Duodenal mucosa (tissue), 2 donors: ENCODE measurements around the gene ACADL.

ENCODE experiments used
- H3K27ac ChIP-seq: one replicate; pipeline ENCODE4 v1.7.0; 2013; ENCODE audit warnings: low read depth, low read length
- H3K27me3 ChIP-seq, 2 donors: one replicate each; pipeline ENCODE4 v1.7.0; 2013; ENCODE audit warnings: low read length in 2 of 2, control low read depth in 1 of 2; ENCODE audit not compliant: insufficient read depth in 2 of 2, control insufficient read depth in 1 of 2
- H3K36me3 ChIP-seq, 2 donors: one replicate each; pipeline ENCODE4 v1.7.0; 2013; ENCODE audit warnings: low read length in 2 of 2, control low read depth in 1 of 2; ENCODE audit not compliant: insufficient read depth in 2 of 2, control insufficient read depth in 1 of 2
- H3K4me1 ChIP-seq, 2 donors: one replicate each; pipeline ENCODE4 v1.7.0; 2013; ENCODE audit warnings: low read length in 2 of 2, control low read depth in 1 of 2; ENCODE audit not compliant: insufficient read depth in 2 of 2, control insufficient read depth in 1 of 2
- H3K4me3 ChIP-seq, 2 donors: one replicate each; pipeline ENCODE4 v1.7.0; 2013; ENCODE audit warnings: low read length in 2 of 2, low read depth in 1 of 2
- H3K9ac ChIP-seq, 2 donors: one replicate each; pipeline ENCODE4 v1.7.0; 2013; ENCODE audit warnings: low read length in 2 of 2, low read depth in 1 of 2
- H3K9me3 ChIP-seq, 2 donors: one replicate each; pipeline ENCODE4 v1.7.0; 2013; ENCODE audit warnings: low read length in 2 of 2, control low read depth in 1 of 2; ENCODE audit not compliant: control insufficient read depth in 1 of 2

The ACADL gene

GRCh38 chr2:210224941-210225672 is at the start of gene ACADL:
TSS of gene ACADL (minus strand) at chr2:210225447. CDS start at chr2:210225263, 184 bp downstream.
- peak within 1 kb of the TSS; percentile 32 for H3K27ac ChIP-seq
- no peaks in the 10 kb centered on the region for H3K36me3 ChIP-seq
- H3K9me3 ChIP-seq: no peaks in the 10 kb centered on the region
- H3K9ac ChIP-seq: peak within 1 kb of the TSS in 1 of 2 donors; percentile 25
- H3K27me3 ChIP-seq: peaks cover 27 to 36% of the 10 kb centered on the region in 2 donors
- H3K4me1 ChIP-seq: peaks cover 4 to 9% of the 10 kb centered on the region in 2 donors
- peak within 1 kb of the TSS; percentile 67 to 71 for H3K4me3 ChIP-seq

DNA sequence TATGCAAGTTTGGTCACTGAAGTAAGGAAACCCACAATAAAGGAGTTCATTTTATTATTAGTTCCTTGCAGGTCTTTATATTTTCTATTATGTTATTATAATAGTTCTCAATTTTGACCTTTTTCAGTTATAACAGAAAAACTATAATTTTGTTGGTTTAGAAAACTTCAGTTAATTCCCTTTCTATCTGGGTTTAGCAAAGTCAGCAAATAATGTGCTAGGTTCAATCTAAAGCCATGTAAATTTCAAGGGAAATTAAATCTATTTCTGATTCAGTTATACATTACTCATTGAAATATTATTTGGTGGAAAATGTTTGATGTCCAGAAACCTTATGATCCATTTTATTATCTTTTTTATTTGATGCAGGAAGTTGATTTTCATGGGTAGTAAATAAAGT is 46.1 kb upstream of the ACADL start:
- no peaks in the 10 kb centered on the region for H3K36me3 ChIP-seq

GRCh38 chr2:210269148-210269547 is 43.9 kb upstream of the ACADL start:
- no peak overlapping the region for H3K4me3 ChIP-seq
- H3K27ac ChIP-seq: no peak overlapping the region
- no peak overlapping the region for H3K9ac ChIP-seq
- H3K27me3 ChIP-seq: no peaks in the 10 kb centered on the region
- H3K4me1 ChIP-seq: no peaks in the 10 kb centered on the region
- H3K9me3 ChIP-seq: no peaks in the 10 kb centered on the region
- no peaks in the 10 kb centered on the region for H3K36me3 ChIP-seq

More for the DNA sequence above, 46.1 kb upstream of the ACADL start:
- H3K9ac ChIP-seq: no peak overlapping the region
- no peak overlapping the region for H3K4me3 ChIP-seq
- no peaks in the 10 kb centered on the region for H3K9me3 ChIP-seq
- H3K27ac ChIP-seq: no peak overlapping the region
- no peaks in the 10 kb centered on the region for H3K27me3 ChIP-seq
- no peaks in the 10 kb centered on the region for H3K4me1 ChIP-seq

DNA sequence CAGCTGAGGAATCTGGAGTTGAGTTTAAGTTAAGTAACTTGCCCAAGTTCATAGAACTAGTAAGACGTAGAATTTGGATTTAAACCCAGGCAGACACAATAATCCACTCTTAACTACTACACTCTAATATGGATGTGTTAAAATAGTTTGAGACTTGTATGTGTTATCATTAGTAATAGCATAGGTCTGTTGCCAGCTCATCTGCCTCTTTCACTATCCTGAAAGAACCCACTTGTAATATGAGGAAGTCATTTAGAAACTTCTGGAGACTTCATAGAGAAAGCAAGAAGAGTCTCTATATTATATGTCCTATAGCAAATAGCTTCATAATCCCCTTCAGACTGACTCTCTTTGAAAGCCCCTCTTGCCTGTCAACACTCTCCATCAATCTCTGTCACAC is 43.0 kb upstream of the ACADL start:
- Histone ChIP-seq H3K4me1 (no peaks in the 10 kb centered on the region), H3K9ac (no peak overlapping the region), H3K27ac (no peak overlapping the region), H3K9me3 (no peaks in the 10 kb centered on the region), H3K27me3 (no peaks in the 10 kb centered on the region), H3K4me3 (no peak overlapping the region), H3K36me3 (no peaks in the 10 kb centered on the region)

DNA sequence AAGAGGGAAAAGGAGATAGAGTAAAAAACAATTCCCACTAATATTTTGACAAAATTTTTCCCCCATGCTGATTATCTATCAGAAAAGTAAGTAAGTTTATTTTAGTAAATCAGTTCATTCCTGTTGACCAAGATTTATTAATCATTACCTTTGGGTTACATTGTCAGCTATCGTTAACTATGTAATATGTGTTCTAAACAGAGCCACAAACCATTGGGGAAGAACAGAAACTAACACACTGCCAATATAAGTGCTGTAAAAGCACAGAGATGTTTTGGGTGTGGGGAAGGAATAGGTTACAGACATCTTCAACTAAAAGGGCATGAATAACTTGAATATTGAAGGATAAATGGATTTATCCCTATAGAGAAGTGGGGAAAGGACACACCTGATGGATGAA is 42.5 kb upstream of the ACADL start:
- H3K27me3 ChIP-seq: no peaks in the 10 kb centered on the region
- no peak overlapping the region for H3K9ac ChIP-seq
- H3K9me3 ChIP-seq: no peaks in the 10 kb centered on the region
- H3K27ac ChIP-seq: no peak overlapping the region
- no peaks in the 10 kb centered on the region for H3K4me1 ChIP-seq
- no peak overlapping the region for H3K4me3 ChIP-seq
- H3K36me3 ChIP-seq: no peaks in the 10 kb centered on the region

DNA sequence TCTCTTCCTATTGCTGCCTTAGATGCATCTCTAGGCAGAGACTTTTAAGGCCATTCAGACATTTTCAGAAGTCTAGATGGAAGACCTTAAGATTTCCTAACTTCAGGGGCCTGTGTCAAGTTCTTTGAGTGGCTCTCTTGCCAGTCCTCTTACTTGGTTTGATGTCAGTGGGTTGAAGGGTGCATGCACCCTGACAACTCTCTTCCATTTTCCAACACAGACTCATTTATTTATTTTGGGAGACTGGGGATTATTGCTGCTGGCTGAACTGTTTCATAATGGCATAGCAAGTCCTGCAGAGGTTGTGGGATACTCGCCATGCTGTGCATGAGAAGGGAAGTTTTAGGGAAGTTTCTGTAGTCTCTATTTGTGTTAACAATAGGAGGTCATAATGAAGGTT is 39.0 kb upstream of the ACADL start:
- Histone ChIP-seq H3K4me1 (no peaks in the 10 kb centered on the region), H3K36me3 (no peaks in the 10 kb centered on the region), H3K4me3 (no peak overlapping the region), H3K9me3 (no peaks in the 10 kb centered on the region), H3K27ac (no peak overlapping the region), H3K27me3 (no peaks in the 10 kb centered on the region), H3K9ac (no peak overlapping the region)

DNA sequence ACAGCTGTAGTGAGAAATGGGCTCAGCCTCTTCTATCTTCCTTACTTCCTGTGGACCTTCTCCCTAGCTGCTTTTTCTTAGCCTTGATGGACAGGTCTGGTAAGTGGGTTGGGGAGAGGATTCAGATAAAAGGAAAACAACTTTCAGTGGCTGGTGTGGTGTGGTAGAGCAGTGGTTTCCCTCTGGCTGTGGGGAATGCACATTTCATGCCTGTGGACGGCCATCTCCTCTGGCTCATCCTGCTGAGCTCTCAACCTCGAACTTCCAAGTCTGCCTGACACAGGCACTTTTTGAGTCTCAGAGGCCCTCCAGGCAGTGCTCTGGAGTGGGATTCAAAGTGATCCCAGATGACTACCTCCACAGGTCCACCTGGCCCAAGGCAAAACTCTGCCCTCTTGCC is 38.6 kb upstream of the ACADL start:
- H3K4me1 ChIP-seq: no peaks in the 10 kb centered on the region
- H3K9me3 ChIP-seq: no peaks in the 10 kb centered on the region
- no peak overlapping the region for H3K27ac ChIP-seq
- H3K9ac ChIP-seq: no peak overlapping the region
- H3K4me3 ChIP-seq: no peak overlapping the region
- H3K36me3 ChIP-seq: no peaks in the 10 kb centered on the region
- no peaks in the 10 kb centered on the region for H3K27me3 ChIP-seq

- no peak overlapping the region for H3K9ac ChIP-seq
- no peak overlapping the region for H3K4me3 ChIP-seq
- H3K27me3 ChIP-seq: no peaks in the 10 kb centered on the region
- no peaks in the 10 kb centered on the region for H3K9me3 ChIP-seq
- H3K4me1 ChIP-seq: no peaks in the 10 kb centered on the region
- no peak overlapping the region for H3K27ac ChIP-seq
- H3K36me3 ChIP-seq: no peaks in the 10 kb centered on the region
Measured at GRCh38 chr2:210262036-210262435, 36.8 kb upstream of the ACADL start.

DNA sequence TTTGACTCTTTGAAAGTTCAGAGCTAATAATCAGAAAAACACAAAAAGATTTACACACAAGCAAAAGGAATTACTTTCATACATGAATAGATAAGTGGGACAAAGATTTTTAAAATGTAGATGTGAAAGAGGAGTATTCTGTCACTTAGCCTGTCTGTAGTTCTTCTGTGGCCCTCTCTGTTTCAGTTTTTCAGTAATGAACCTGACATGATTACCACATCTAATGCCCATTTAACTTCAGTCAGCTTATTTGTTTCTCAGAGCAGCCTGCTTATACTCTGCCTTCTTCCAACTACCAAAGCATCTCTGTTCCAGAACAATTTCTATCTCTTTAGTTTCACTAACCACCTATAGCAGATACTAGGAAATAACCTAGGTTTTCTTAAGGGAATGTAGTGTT is 34.4 kb upstream of the ACADL start:
- H3K9me3 ChIP-seq: no peaks in the 10 kb centered on the region
- H3K9ac ChIP-seq: no peak overlapping the region
- no peaks in the 10 kb centered on the region for H3K36me3 ChIP-seq
- H3K4me1 ChIP-seq: no peaks in the 10 kb centered on the region
- no peak overlapping the region for H3K4me3 ChIP-seq
- no peaks in the 10 kb centered on the region for H3K27me3 ChIP-seq
- no peak overlapping the region for H3K27ac ChIP-seq

DNA sequence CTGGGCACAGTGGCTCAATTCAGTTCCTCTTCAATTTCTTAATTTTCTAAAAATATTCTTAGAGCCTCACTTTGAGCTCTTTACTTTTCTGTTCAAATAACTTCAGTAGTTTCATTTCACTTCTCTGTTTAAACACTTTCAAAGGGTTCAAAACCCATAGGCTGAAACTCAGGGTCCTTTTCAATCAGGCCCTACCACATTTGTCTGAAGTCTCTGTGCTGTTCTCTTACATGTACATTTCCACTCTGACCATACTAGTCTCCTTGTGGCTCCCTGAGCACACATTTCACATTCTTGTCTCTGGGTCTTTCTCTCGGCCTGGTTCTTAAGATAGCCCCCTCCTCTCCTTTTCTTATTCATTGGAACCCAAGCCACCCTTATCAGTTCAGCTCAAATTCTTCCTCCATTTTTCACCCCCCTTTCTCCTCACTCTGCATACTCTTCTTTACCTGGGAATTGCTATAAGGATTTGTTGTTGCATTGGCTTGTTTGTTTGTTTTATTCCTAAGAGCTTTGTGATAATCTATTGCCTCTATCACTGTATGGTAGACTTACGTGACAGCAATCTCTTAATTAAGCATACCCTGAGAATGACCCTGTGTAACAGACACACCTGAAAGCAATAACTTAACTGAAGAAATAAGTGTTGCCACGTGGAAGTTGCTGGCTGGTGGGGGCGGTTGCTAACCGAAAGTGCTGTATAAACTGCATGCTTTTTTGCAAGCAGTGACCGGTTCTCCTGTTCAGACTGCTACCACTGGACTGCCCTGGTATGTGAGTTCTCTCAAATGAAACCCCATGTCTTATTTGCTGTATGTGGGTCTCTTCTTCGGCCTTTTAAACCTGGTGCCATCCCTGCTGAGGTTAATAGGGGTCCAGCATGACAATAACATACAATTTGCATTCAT is 27.7 kb upstream of the ACADL start:
- no peak overlapping the region for H3K9ac ChIP-seq
- H3K4me1 ChIP-seq: no peaks in the 10 kb centered on the region
- no peak overlapping the region for H3K4me3 ChIP-seq
- H3K9me3 ChIP-seq: no peaks in the 10 kb centered on the region
- no peaks in the 10 kb centered on the region for H3K27me3 ChIP-seq
- H3K27ac ChIP-seq: no peak overlapping the region
- H3K36me3 ChIP-seq: no peaks in the 10 kb centered on the region
